BE2C (cell line): ENCODE results near the gene ENOX1.

Experiments used
- DNase-seq: peaks from one replicate; pipeline ENCODE4 v3.0.0-alpha.2; 2020
- H3K27me3 ChIP-seq: fragments of 250-450 bp; sonication (Bioruptor Pico); 2 replicates; pipeline ENCODE4 v1.5.1; 2020; ENCODE audit warnings: mild to moderate bottlenecking
- H3K36me3 ChIP-seq: fragments of 250-450 bp; sonication (Bioruptor Pico); 2 replicates; pipeline ENCODE4 v1.5.1; 2020; ENCODE audit warnings: mild to moderate bottlenecking
- H3K4me1 ChIP-seq: fragments of 250-450 bp; sonication (Bioruptor Pico); 2 replicates; pipeline ENCODE4 v1.5.1; 2020
- H3K4me3 ChIP-seq: 2 replicates; pipeline ENCODE4 v1.5.1; 2011; ENCODE audit warnings: low read depth, low read length
- H3K9me3 ChIP-seq: fragments of 250-450 bp; sonication (Bioruptor Pico); 2 replicates; pipeline ENCODE4 v1.5.1; 2020
- TF ChIP-seq, protein P1 (sequence below): IDR thresholded peaks from 2 replicates; pipeline ENCODE4 v1.5.1; 2012; ENCODE audit warnings: mild to moderate bottlenecking, low read depth, low read length

The ENOX1 gene

DNA sequence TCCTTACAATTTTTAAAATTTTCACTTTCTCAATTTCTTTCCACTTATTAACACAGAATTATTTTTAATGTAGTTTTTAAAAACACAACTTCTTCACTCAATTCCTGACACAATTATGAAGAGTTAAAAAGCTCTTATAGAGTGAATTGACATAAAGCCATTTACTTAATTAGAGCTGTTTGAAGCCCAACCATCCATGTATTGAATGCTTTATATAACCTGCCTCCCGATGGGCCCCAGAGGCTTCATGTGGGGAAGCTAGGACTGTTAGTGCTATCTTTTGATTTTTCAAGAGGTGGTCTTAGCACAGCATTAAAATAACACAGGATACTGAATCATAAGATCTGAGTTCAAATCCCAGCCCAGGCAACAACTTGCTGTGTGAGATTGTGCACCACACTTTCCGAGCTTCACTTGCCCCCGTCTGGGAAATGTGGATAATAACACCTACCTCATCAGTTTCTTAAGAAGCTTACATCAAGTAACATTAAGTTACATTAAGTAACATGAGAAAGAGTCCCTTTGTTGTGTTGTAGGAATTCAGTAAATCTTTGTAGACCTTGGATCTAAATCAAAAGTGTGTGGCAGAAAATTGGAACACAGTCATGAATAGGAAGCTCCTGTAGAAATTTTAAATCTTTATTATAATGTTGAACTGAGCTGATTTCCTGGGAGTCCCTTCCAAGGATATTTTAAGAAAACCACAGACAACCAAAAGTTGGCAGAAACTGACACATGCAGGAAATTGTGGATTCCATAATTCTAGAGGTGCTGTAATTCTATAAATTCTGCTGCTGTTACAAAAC, 5.5 kb upstream of the ENOX1 start:
- DNase-seq = no peak
- H3K4me1 ChIP-seq = no peaks in the 10 kb centered on the region
- no peaks in the 10 kb centered on the region for H3K36me3 ChIP-seq
- TF ChIP-seq, protein P1, sequence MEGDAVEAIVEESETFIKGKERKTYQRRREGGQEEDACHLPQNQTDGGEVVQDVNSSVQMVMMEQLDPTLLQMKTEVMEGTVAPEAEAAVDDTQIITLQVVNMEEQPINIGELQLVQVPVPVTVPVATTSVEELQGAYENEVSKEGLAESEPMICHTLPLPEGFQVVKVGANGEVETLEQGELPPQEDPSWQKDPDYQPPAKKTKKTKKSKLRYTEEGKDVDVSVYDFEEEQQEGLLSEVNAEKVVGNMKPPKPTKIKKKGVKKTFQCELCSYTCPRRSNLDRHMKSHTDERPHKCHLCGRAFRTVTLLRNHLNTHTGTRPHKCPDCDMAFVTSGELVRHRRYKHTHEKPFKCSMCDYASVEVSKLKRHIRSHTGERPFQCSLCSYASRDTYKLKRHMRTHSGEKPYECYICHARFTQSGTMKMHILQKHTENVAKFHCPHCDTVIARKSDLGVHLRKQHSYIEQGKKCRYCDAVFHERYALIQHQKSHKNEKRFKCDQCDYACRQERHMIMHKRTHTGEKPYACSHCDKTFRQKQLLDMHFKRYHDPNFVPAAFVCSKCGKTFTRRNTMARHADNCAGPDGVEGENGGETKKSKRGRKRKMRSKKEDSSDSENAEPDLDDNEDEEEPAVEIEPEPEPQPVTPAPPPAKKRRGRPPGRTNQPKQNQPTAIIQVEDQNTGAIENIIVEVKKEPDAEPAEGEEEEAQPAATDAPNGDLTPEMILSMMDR = no peak
- H3K4me3 ChIP-seq = no peak overlapping the region
- H3K27me3 ChIP-seq = no peaks in the 10 kb centered on the region
- H3K9me3 ChIP-seq = no peaks in the 10 kb centered on the region; the same call in 1 of the 2 replicates

- H3K27me3 ChIP-seq = no peaks in the 10 kb centered on the region
- TF ChIP-seq, protein P1 = peak; percentile 83
- peaks cover 14% of the 10 kb centered on the region for H3K4me1 ChIP-seq
- H3K9me3 ChIP-seq = no peaks in the 10 kb centered on the region
- peak overlapping the region; percentile 73 for H3K4me3 ChIP-seq
- no peaks in the 10 kb centered on the region for H3K36me3 ChIP-seq
- peak; percentile 67 for DNase-seq
Measured at GRCh38 chr13:43787997-43788396, 1.2 kb upstream of the ENOX1 start.

GRCh38 chr13:43787518-43787891, 733 bp upstream of the ENOX1 start:
- Histone ChIP-seq H3K4me1 (peaks cover 18% of the 10 kb centered on the region), H3K9me3 (no peaks in the 10 kb centered on the region), H3K4me3 (peak overlapping the region; percentile 73), H3K36me3 (no peaks in the 10 kb centered on the region), H3K27me3 (no peaks in the 10 kb centered on the region)
- peak; percentile 16 for DNase-seq
- TF ChIP-seq, protein P1 = no peak

- Histone ChIP-seq H3K9me3 (no peaks in the 10 kb centered on the region), H3K4me3 (peak overlapping the region; percentile 73), H3K4me1 (peaks cover 18% of the 10 kb centered on the region), H3K27me3 (no peaks in the 10 kb centered on the region), H3K36me3 (no peaks in the 10 kb centered on the region)
- TF ChIP-seq, protein P1 = no peak
- DNase-seq = no peak
Measured at GRCh38 chr13:43786472-43786765, 353 bp downstream of the ENOX1 start.

GRCh38 chr13:43785650-43786471, 911 bp downstream of the ENOX1 start:
- Histone ChIP-seq H3K27me3 (no peaks in the 10 kb centered on the region), H3K36me3 (no peaks in the 10 kb centered on the region), H3K4me1 (peaks cover 18% of the 10 kb centered on the region), H3K9me3 (no peaks in the 10 kb centered on the region), H3K4me3 (peak overlapping the region; percentile 73)
- peak; percentile 87 for DNase-seq
- TF ChIP-seq, protein P1 = no peak

DNA sequence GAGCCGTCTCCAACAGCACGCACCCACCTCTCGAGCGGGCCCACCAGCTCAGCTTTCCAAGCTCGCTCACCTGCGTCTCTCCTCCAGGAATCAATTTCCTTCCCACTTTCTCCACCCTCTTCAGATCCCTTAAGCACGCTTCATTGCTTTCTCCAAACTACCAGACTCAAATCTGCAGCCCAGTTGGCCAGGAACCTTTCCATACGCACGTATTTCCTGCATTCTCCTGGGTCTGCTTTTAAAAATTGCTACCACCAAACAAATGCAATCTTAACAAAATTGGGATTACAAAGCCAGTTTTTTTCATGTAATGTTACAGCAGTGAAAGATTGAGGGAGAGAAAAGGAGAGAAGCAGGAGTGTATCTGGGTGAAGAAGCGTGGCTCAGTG, 1.5 kb downstream of the ENOX1 start:
- no peaks in the 10 kb centered on the region for H3K36me3 ChIP-seq
- no peak for DNase-seq
- peak overlapping the region; percentile 73 for H3K4me3 ChIP-seq
- H3K27me3 ChIP-seq = no peaks in the 10 kb centered on the region
- TF ChIP-seq, protein P1 = no peak
- H3K9me3 ChIP-seq = no peaks in the 10 kb centered on the region
- H3K4me1 ChIP-seq = peaks cover 18% of the 10 kb centered on the region
